ENCODE data around the gene AGA. TPM values are rescaled to one million over a fixed set of nuclear protein-coding genes. Genes with fewer than 3 reads are reported as not detected.

Gene AGA
- total and polyA plus RNA-seq, 2 of the 13 experiments (the other 11 are each of a cell fraction or from before 2014, with no cell fraction given), result 21.9 to 22.3 TPM

GRCh38 chr4:177391953-177392352, 50.3 kb downstream of the AGA start (continued):
- peak; percentile 90; the same call in 1 of the 2 replicates for TF ChIP-seq ARID5B (CRISPR knock-in tag; IDR thresholded peaks at IDR 0.05)
- TF ChIP-seq ISX (CRISPR knock-in tag; conservative IDR thresholded peaks at IDR 0.05), result no peak
- TF ChIP-seq DMAP1 (CRISPR knock-in tag; IDR thresholded peaks at IDR 0.05), result no peak
- TF ChIP-seq NFIB (CRISPR knock-in tag; IDR thresholded peaks at IDR 0.05; ENCODE audit: borderline replicate concordance), result no peak
- peak; percentile 33; the same call in 1 of the 2 replicates for TF ChIP-seq ETV5 (CRISPR knock-in tag; IDR thresholded peaks at IDR 0.05; ENCODE audit: borderline replicate concordance)
- TF ChIP-seq ATF6 (CRISPR knock-in tag; conservative IDR thresholded peaks at IDR 0.05), result no peak
- TF ChIP-seq ZNF235 (CRISPR knock-in tag; IDR thresholded peaks at IDR 0.05; ENCODE audit: borderline replicate concordance), result no peak
- peak; percentile 84; the same call in 1 of the 2 replicates for TF ChIP-seq HMG20A (CRISPR knock-in tag; IDR thresholded peaks at IDR 0.05; ENCODE audit: borderline replicate concordance)
- no peak for TF ChIP-seq ZNF503 (CRISPR knock-in tag; IDR thresholded peaks at IDR 0.05)
- TF ChIP-seq ZNF432 (CRISPR knock-in tag; IDR thresholded peaks at IDR 0.05; ENCODE audit: borderline replicate concordance), result no peak
- TF ChIP-seq ZNF615 (CRISPR knock-in tag; IDR thresholded peaks at IDR 0.05; ENCODE audit: borderline replicate concordance), result no peak
- TF ChIP-seq ISL2 (CRISPR knock-in tag; IDR thresholded peaks at IDR 0.05), result no peak
- peak; percentile 24; the same call in 1 of the 2 replicates for TF ChIP-seq FOXK1 (CRISPR knock-in tag; IDR thresholded peaks at IDR 0.05; ENCODE audit: borderline replicate concordance, low read depth)
- TF ChIP-seq LCORL (IDR thresholded peaks at IDR 0.05), result no peak
- TF ChIP-seq LCORL (CRISPR knock-in tag; IDR thresholded peaks at IDR 0.05), result no peak
- no peak for TF ChIP-seq KMT2B (CRISPR knock-in tag; IDR thresholded peaks at IDR 0.05)
- no peak for TF ChIP-seq ZNF441 (CRISPR knock-in tag; IDR thresholded peaks at IDR 0.05; ENCODE audit: borderline replicate concordance)
- no peak for TF ChIP-seq ZNF605 (CRISPR knock-in tag; IDR thresholded peaks at IDR 0.05)
- no peak for TF ChIP-seq ZNF276 (CRISPR knock-in tag; IDR thresholded peaks at IDR 0.05; ENCODE audit: low read depth)
- no peak for TF ChIP-seq MZF1 (CRISPR knock-in tag; IDR thresholded peaks at IDR 0.05; ENCODE audit: borderline replicate concordance)

Data from HepG2 (cell line).